Renal pelvis (tissue), 12 donors: ENCODE data around the gene ZNF558. TPM values are rescaled to one million over a fixed set of nuclear protein-coding genes. Genes with fewer than 3 reads are reported as not detected.
A peak's percentile ranks its signal among the peaks of the same experiment; 100 is the strongest.

Source experiments
- DNase-seq: peaks from one replicate; pipeline ENCODE4 v3.0.0-alpha.2; 2013
- long read RNA-seq, 16 experiments: transcript quantifications; one replicate each; lab custom pipeline, GENCODE V29; 2026
- polyA plus RNA-seq, 3 donors: library from polyadenylated mRNA; unstranded; fragments of 120-200 nt; gene quantifications; one replicate each; pipeline ENCODE4 v1.2.1, GENCODE V29; 2013; ENCODE audit not compliant: insufficient read length in 3 of 3

Gene ZNF558
- 10 to 100 TPM; 39.4 to 48.3 (median 46.9) TPM for polyA plus RNA-seq
- long read RNA-seq, donor 1 = 0 reads
- long read RNA-seq, donor 2, full-length matches to known transcripts = 2 of 2 reads
- long read RNA-seq, donor 2, partial matches to known transcripts = 0 of 2 reads
- long read RNA-seq, donor 2, other reads (novel, unspliced or antisense) = 0 of 2 reads
- long read RNA-seq, donor 3, full-length matches to known transcripts = 2 of 2 reads
- long read RNA-seq, donor 3, partial matches to known transcripts = 0 of 2 reads
- long read RNA-seq, donor 3, other reads (novel, unspliced or antisense) = 0 of 2 reads
- long read RNA-seq, donor 4 = 0 reads
- long read RNA-seq, donor 5, full-length matches to known transcripts = 1 of 1 reads
- long read RNA-seq, donor 5, partial matches to known transcripts = 0 of 1 reads
- long read RNA-seq, donor 5, other reads (novel, unspliced or antisense) = 0 of 1 reads
- long read RNA-seq, donor 6, full-length matches to known transcripts = 1 of 1 reads
- long read RNA-seq, donor 6, partial matches to known transcripts = 0 of 1 reads
- long read RNA-seq, donor 6, other reads (novel, unspliced or antisense) = 0 of 1 reads
- long read RNA-seq, donor 7, partial matches to known transcripts = 0 of 1 reads
- long read RNA-seq, donor 7, other reads (novel, unspliced or antisense) = 0 of 1 reads
- long read RNA-seq, donor 8 = 0 reads
- long read RNA-seq, donor 9, partial matches to known transcripts = 9 of 10 reads
- long read RNA-seq, donor 9, other reads (novel, unspliced or antisense) = 0 of 10 reads
- long read RNA-seq, donor 10, full-length matches to known transcripts = 1 of 1 reads
- long read RNA-seq, donor 10, partial matches to known transcripts = 0 of 1 reads
- long read RNA-seq, donor 10, other reads (novel, unspliced or antisense) = 0 of 1 reads
- long read RNA-seq, donor 11, partial matches to known transcripts = 0 of 3 reads
- long read RNA-seq, donor 11, other reads (novel, unspliced or antisense) = 0 of 3 reads
- long read RNA-seq, donor 12 = 0 reads
- long read RNA-seq, donor 13, full-length matches to known transcripts = 4 of 4 reads
- long read RNA-seq, donor 13, partial matches to known transcripts = 0 of 4 reads
- long read RNA-seq, donor 13, other reads (novel, unspliced or antisense) = 0 of 4 reads
- long read RNA-seq, donor 14 = 0 reads
- long read RNA-seq, donor 15 = 0 reads
- long read RNA-seq, donor 16, full-length matches to known transcripts = 2 of 2 reads
- long read RNA-seq, donor 16, partial matches to known transcripts = 0 of 2 reads
- long read RNA-seq, donor 16, other reads (novel, unspliced or antisense) = 0 of 2 reads

- DNase-seq = peak; percentile 96
These were observed at the start of gene ZNF558, which contains the start of gene MBD3L1 for GRCh38 chr19:8832132-8833021. Gene ZNF558, minus strand, starts transcription at chr19:8832304. Its CDS starts 9,645 bp downstream, at chr19:8822659. Gene MBD3L1, plus strand, starts transcription at chr19:8832377. Its CDS starts 10,302 bp downstream, at chr19:8842679.

- no peak for DNase-seq
These were observed 49.4 kb upstream of the ZNF558 start for GRCh38 chr19:8881512-8881911.

- no peak for DNase-seq
These were observed 48.9 kb upstream of the ZNF558 start for GRCh38 chr19:8880868-8881488.

- no peak for DNase-seq
These were observed 46.0 kb upstream of the ZNF558 start for GRCh38 chr19:8877854-8878705.

GRCh38 chr19:8866344-8866743, 34.2 kb upstream of the ZNF558 start:
- DNase-seq = no peak

- no peak for DNase-seq
These were observed 26.2 kb upstream of the ZNF558 start for GRCh38 chr19:8858260-8858659.

GRCh38 chr19:8850488-8850887, 18.4 kb upstream of the ZNF558 start:
- DNase-seq = no peak

GRCh38 chr19:8849232-8849631, 17.1 kb upstream of the ZNF558 start:
- no peak for DNase-seq

GRCh38 chr19:8846819-8847218, 14.7 kb upstream of the ZNF558 start:
- DNase-seq = no peak

- no peak for DNase-seq
These were observed 8.6 kb upstream of the ZNF558 start for GRCh38 chr19:8840708-8841107.

GRCh38 chr19:8835877-8836276, 3.8 kb upstream of the ZNF558 start:
- DNase-seq = no peak

GRCh38 chr19:8835446-8835845, 3.3 kb upstream of the ZNF558 start:
- DNase-seq = no peak

- DNase-seq = no peak
These were observed 322 bp downstream of the ZNF558 start for GRCh38 chr19:8831832-8832131.

- peak; percentile 4 for DNase-seq
These were observed 731 bp downstream of the ZNF558 start for GRCh38 chr19:8831373-8831772.

- no peak for DNase-seq
These were observed 4.8 kb downstream of the ZNF558 start for GRCh38 chr19:8827277-8827676.

- no peak for DNase-seq
These were observed 5.7 kb downstream of the ZNF558 start for GRCh38 chr19:8826371-8826770.

- no peak for DNase-seq
These were observed 10.3 kb downstream of the ZNF558 start for GRCh38 chr19:8821748-8822241.

- no peak for DNase-seq
These were observed 11.9 kb downstream of the ZNF558 start for GRCh38 chr19:8820234-8820633.

- DNase-seq = no peak
These were observed 16.3 kb downstream of the ZNF558 start for GRCh38 chr19:8815780-8816179.
